Spinal cord (tissue), 10 donors: ENCODE measurements around the gene STAC3. TPM values are rescaled to one million over a fixed set of nuclear protein-coding genes. Genes with fewer than 3 reads are reported as not detected.

Experiments used
- DNase-seq, 6 donors: peaks; one replicate each; pipeline versions ENCODE4 v3.0.0 to v3.0.0-alpha.2; 2013 to 2015; ENCODE audit warnings: low spot score in 6 of 6, low read depth in 4 of 6
- H3K27ac ChIP-seq: one replicate; pipeline ENCODE4 v1.5.1; 2013; ENCODE audit warnings: low read depth, low read length, control low read depth
- H3K27me3 ChIP-seq: one replicate; pipeline ENCODE4 v1.6.1; 2013; ENCODE audit warnings: low read length; ENCODE audit not compliant: control insufficient read depth, insufficient read depth
- H3K36me3 ChIP-seq: one replicate; pipeline ENCODE4 v1.6.1; 2013; ENCODE audit warnings: low read length; ENCODE audit not compliant: control insufficient read depth, insufficient read depth
- H3K4me1 ChIP-seq: one replicate; pipeline ENCODE4 v1.6.1; 2013; ENCODE audit warnings: low read length; ENCODE audit not compliant: control insufficient read depth, insufficient read depth
- H3K4me3 ChIP-seq: one replicate; pipeline ENCODE4 v1.5.1; 2013; ENCODE audit warnings: low read depth, low read length, control low read depth
- H3K9me3 ChIP-seq: one replicate; pipeline ENCODE4 v1.6.1; 2013; ENCODE audit warnings: low read length; ENCODE audit not compliant: control insufficient read depth, insufficient read depth
- WGBS: methylation state at CpG from one replicate; pipeline ENCODE4 v1.1.5; 2013; ENCODE audit warnings: missing lambda C conversion rate; ENCODE audit not compliant: insufficient coverage; 5-methylcytosine and 5-hydroxymethylcytosine counted together
- polyA plus RNA-seq, 2 donors: library from polyadenylated mRNA; unstranded; fragments of 120-200 nt; gene quantifications; one replicate each; pipeline ENCODE4 v1.2.1, GENCODE V29; 2013; ENCODE audit not compliant: insufficient read length in 2 of 2
- total RNA-seq, 2 donors: library from RNA; depleted of rRNA in 1 of 2; stranded (reverse); fragments of 120-200 nt in 1 of 2; fragments of >200 nt in 1 of 2; gene quantifications; one replicate each; pipeline versions ENCODE4 v1.2.3 to v1.2.4, GENCODE V29; 2013 to 2014
- donor health status: healthy.

STAC3 gene
- total and polyA plus RNA-seq, 4 donors, result 1.7 to 10.9 (median 3.1) TPM

GRCh38 chr12:57223191-57224165 is 27.5 kb downstream of the STAC3 start:
- no peak overlapping the region for H3K27ac ChIP-seq
- H3K9me3 ChIP-seq, result no peaks in the 10 kb centered on the region
- peaks cover 95% of the 10 kb centered on the region for H3K27me3 ChIP-seq
- no peak overlapping the region for H3K4me3 ChIP-seq
- WGBS, result 31% methylated on average over 20 of the region's 22 CpGs
- H3K4me1 ChIP-seq, result peaks cover 61% of the 10 kb centered on the region
- peaks cover 8% of the 10 kb centered on the region for H3K36me3 ChIP-seq
- DNase-seq, result no peak

DNA sequence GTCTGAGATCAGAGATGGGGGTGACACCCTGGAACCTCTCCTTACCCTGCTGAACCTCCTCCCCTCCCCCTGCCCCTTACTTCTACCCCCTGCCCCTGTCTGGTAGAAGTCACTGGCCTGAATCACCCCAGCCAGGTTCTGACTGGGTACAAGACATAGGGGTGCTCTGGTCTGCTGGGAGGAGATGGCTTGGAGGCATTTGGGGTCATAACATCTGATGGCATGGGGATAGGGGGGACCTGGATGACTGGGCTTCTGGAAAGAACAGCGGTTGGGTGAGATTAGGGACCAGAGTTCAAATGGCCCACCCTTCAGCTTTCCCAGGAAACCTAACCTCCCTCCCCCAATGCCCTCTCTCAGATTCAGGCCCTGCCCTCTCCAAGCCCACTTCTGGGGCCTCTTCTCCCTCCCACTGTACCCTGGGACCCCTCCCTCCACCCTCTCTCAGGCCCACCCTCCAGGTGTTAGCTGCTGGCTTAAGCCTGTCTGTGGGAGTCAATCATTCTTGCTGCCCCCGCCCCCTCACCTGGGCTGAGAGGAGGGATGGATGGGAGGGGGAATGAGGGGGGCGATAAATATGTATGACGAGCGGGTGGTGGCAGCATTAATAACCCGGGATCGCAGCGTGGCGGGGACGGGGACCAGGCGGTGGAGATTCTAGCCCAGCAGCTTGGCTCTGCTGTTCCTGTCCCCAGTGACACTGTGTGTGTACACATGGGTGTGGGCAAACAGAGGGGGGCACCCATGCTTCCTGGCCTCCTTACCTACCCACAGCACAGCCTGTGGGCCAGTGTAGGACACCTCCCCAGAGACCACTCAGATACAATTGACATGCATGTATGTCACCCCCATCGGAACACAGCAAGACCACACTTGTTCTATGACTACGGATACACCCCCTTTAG is 28.4 kb downstream of the STAC3 start:
- 22% methylated on average over 11 of the region's 13 CpGs for WGBS
- Histone ChIP-seq H3K4me1 (peaks cover 71% of the 10 kb centered on the region), H3K9me3 (no peaks in the 10 kb centered on the region), H3K27me3 (peaks cover 99% of the 10 kb centered on the region), H3K27ac (no peak overlapping the region), H3K36me3 (peaks cover 8% of the 10 kb centered on the region), H3K4me3 (no peak overlapping the region)
- no peak for DNase-seq

GRCh38 chr12:57221169-57221917 is 29.6 kb downstream of the STAC3 start:
- no peak overlapping the region for H3K4me3 ChIP-seq
- DNase-seq, result no peak
- peaks cover 8% of the 10 kb centered on the region for H3K36me3 ChIP-seq
- H3K9me3 ChIP-seq, result no peaks in the 10 kb centered on the region
- no peak overlapping the region for H3K27ac ChIP-seq
- 7% methylated on average over 23 of the region's 24 CpGs for WGBS
- H3K4me1 ChIP-seq, result peaks cover 72% of the 10 kb centered on the region
- peaks cover 97% of the 10 kb centered on the region for H3K27me3 ChIP-seq

DNA sequence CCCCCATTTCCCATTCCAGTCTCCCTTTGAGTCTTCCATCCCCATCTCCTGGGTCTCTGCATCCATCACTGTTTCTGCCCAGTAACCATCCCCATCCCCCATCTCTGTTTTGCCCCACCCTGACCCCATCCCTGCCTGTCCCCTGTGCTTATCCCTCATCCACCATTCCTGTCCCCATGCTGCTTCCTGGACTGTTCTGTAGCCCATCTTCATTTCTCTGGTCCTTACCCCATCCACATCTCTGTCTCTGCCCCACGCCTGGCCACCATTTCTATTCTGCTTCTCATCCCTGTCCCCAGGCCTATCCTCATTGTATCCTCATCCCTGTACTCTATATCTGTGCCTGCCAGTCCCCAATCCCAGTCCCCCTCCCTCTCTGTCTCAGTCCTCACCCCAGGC is 30.2 kb downstream of the STAC3 start:
- H3K27ac ChIP-seq, result no peak overlapping the region
- WGBS, result 50% methylated on average over 1 of the region's 1 CpG
- H3K9me3 ChIP-seq, result no peaks in the 10 kb centered on the region
- no peak overlapping the region for H3K4me3 ChIP-seq
- H3K36me3 ChIP-seq, result peaks cover 8% of the 10 kb centered on the region
- DNase-seq, result no peak
- H3K4me1 ChIP-seq, result peaks cover 73% of the 10 kb centered on the region
- H3K27me3 ChIP-seq, result peaks cover 97% of the 10 kb centered on the region

GRCh38 chr12:57219993-57220754 is 30.8 kb downstream of the STAC3 start:
- Histone ChIP-seq H3K27me3 (peaks cover 97% of the 10 kb centered on the region), H3K27ac (no peak overlapping the region), H3K36me3 (peaks cover 2% of the 10 kb centered on the region), H3K9me3 (no peaks in the 10 kb centered on the region), H3K4me3 (no peak overlapping the region), H3K4me1 (peaks cover 73% of the 10 kb centered on the region)
- 8% methylated on average over 3 of the region's 38 CpGs for WGBS
- peak in 2 of 6 donors; percentile 54 to 79 for DNase-seq

GRCh38 chr12:57219205-57219992 is 31.6 kb downstream of the STAC3 start:
- DNase-seq, result no peak
- no peaks in the 10 kb centered on the region for H3K36me3 ChIP-seq
- peaks cover 78% of the 10 kb centered on the region for H3K4me1 ChIP-seq
- 18% methylated on average over 13 of the region's 14 CpGs for WGBS
- no peak overlapping the region for H3K27ac ChIP-seq
- peak overlapping the region; percentile 9 for H3K4me3 ChIP-seq
- no peaks in the 10 kb centered on the region for H3K9me3 ChIP-seq
- H3K27me3 ChIP-seq, result peaks cover 97% of the 10 kb centered on the region

DNA sequence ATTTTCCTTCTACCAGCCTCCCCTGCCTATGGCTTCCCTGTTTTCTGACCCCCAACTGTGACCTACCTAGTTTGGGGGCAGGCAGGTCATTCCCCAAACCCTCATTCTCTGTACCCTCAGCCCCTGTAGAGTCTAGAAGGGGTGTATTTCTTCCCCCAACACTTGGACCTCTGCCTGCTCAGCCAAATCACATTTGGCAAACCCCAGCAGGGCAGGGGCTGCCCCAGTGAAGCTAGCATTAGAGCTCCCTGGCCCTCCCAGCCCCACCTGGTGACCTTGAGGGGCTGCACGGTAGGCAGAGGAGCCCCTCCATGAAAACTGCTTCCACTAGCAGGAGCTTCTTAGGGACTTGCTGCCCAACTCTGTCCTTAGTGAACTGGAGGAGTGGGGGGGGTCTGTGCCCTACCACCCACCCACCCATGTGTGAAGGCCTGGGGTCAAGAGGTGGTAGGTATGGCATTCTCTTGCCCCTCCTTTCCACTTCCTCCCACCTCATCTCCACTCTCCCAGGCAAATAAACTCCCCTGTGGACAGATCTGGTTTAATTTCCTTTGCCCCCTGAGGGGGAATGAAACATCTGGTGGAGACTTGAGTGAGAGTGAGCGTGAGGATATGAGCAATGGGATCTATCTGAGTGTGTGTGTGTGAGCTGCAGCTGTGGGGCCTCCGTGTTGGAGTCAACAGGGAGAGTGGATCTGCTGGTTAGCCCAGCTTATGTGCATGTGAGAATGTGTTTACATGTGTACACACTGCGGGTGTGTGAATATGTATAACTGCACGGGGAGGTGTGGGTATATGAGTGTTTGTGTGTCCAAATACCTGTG is 32.7 kb downstream of the STAC3 start:
- Histone ChIP-seq H3K9me3 (no peaks in the 10 kb centered on the region), H3K36me3 (peaks cover 5% of the 10 kb centered on the region), H3K4me3 (no peak overlapping the region), H3K27ac (no peak overlapping the region), H3K4me1 (peaks cover 83% of the 10 kb centered on the region), H3K27me3 (peaks cover 93% of the 10 kb centered on the region)
- DNase-seq, result peak in 1 of 6 donors; percentile 76
- 31% methylated on average over 4 of the region's 5 CpGs for WGBS
